Erythroblast (primary cell): Measurements from ENCODE around the gene CDX2.

ENCODE experiments used
- GATA1 ChIP-seq: IDR thresholded peaks from 2 replicates; pipeline ENCODE4 v1.6.1; 2011; ENCODE audit warnings: low read depth, mild to moderate bottlenecking, control low read depth, low read length, moderate library complexity
- POLR2A ChIP-seq: IDR thresholded peaks from 2 replicates; pipeline ENCODE4 v1.6.1; 2011; ENCODE audit warnings: mild to moderate bottlenecking, low read length

DNA sequence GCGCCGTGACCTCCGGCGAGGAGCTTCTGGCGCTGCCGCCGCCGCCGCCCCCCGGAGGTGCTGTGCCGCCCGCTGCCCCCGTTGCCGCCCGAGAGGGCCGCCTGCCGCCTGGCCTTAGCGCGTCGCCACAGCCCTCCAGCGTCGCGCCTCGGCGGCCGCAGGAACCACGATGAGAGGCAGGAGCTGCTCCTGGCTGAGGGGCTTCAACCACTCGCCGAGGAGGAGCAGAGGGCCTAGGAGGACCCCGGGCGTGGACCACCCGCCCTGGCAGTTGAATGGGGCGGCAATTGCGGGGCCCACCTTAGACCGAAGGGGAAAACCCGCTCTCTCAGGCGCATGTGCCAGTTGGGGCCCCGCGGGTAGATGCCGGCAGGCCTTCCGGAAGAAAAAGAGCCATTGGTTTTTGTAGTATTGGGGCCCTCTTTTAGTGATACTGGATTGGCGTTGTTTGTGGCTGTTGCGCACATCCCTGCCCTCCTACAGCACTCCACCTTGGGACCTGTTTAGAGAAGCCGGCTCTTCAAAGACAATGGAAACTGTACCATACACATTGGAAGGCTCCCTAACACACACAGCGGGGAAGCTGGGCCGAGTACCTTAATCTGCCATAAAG lies 44.5 kb downstream of the CDX2 start:
- no peak for TF ChIP-seq POLR2A
- TF ChIP-seq GATA1: no peak
